ENCODE data around the gene P2RY2.

- TF ChIP-seq CTCF (IDR thresholded peaks at IDR 0.05; ENCODE audit: insufficient read depth, low read length) (no peak), POLR2AphosphoS5 (IDR thresholded peaks at IDR 0.05; ENCODE audit: low read depth) (no peak), SPI1 (IDR thresholded peaks at IDR 0.05; ENCODE audit: borderline replicate concordance, low read depth) (no peak)
These were observed 16.8 kb upstream of the P2RY2 start for GRCh38 chr11:73201249-73201648.
